HG03439 (cell line): ENCODE data around the gene KLHDC4.
"Not testable (repeated sequence)": the region's sequence is repeated elsewhere in the genome, so short reads cannot be mapped to it uniquely, and the experiment has no call there.

Source experiments
- ATAC-seq: cut with Tn5 transposase; IDR thresholded peaks from one replicate; pipeline ENCODE4 v1.9.1; 2021; ENCODE audit warnings: mild to moderate bottlenecking, moderate library complexity; ENCODE audit not compliant: unreplicated experiment

Gene KLHDC4

DNA sequence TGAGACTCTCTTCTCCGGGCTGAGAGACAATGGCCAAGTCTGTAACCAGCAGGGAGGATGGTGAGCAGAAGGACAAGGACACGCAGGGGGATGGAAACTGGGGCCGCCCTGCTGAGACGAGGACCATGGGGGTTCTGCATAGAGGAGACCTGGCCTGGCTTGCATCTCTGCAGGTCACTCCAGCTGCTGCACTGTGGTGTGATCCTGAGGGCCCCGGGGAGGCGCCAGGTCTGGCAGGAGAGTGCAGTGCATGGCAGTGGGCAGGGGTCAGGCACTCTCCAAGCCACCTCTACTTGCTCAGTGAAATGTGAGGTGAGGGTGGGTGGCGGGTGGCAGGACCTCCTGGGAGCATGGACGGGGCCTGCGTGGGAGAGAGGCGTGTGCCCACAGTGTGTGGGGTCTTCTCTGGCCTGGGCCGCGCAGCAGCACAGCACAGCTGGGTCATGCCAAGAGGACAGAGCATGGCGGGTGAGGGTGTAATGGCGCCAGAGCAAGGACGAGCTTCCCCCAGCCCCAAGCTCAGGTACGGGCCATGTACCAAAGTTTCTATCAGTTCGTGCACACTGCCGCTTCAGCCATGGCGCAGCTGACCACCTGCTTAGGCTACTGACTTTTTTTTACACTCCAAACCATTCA lies 43.1 kb downstream of the KLHDC4 start:
- ATAC-seq, result no peak

DNA sequence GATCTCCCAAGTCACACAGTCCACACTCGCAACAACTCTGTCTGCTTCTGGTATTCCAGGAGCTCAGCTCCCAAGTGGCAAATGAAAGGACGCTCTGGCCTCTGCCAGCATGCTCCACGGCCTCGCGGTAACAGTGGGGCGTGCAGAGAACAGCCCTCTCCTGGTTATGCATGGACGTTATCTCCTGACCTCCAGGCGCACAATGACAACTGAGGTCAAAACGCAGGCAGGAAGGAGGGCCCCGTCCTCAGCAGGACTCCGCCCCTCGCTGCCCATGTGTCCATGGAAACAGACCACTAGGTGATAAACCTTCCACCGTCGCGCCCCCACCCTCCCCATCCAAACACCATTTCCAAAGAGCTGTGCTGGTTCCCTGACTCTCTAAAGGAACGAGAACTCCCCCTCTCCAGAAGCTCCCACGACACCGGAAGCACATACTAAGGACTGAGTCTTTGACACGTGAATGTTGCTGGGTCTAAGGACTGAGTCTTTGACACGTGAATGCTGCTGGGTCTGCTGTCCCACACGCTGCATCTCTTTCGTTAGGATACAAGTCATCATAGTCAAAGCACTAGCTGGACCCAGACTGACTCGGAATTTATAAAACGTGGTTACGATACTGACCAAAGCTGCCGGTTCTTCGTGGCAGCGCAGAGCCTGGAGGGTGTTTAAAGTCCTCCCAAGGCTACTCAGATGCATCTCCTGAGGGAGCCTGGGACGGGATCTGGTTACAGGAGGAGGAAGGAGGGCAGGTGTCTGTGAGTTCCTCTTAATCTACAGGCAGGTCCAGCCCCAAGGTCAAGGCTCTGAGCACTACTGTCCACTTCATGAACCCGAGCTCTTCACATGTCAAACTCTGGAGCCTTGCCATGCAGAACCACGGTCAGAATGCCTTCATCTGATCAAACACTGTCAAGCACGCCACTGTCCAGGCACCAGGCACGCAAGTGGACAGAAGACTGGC lies 43.9 kb downstream of the KLHDC4 start:
- no peak for ATAC-seq

DNA sequence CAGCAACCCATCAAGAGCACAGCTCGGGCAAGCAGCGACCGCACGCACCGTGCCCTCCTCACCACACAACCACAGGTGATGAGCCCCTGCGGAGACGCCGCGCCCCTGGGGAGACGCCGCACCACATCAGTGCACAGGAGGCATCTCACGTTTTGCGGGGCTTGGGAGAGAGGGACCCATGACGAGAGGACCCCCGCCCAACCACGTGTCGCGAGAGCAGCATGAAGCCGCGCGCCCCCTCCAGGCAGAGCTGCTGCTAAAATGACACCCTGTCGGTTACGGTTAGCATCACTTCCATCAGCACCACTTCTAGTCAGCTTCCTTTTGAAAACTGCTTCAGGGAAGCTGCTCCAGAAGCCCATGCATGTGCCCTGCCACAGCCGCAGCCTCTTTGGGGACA lies 45.3 kb downstream of the KLHDC4 start:
- ATAC-seq, result no peak

DNA sequence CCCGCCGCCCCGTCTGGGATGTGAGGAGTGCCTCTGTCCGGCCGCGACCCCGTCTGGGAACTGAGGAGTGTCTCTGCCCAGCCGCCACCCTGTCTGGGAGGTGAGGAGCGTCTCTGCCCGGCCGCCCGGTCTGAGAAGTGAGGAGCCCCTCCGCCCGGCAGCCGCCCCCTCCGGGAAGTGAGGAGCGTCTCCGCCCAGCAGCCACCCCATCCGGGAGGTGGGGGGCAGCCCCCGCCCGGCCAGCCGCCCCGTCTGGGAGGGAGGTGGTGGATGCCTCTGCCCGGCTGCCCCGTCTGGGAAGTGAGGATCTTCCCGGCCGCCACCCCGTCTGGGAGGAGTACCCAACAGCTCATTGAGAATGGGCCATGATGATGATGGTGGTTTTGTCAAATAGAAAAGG lies 47.0 kb downstream of the KLHDC4 start:
- ATAC-seq, result not testable (repeated sequence)

DNA sequence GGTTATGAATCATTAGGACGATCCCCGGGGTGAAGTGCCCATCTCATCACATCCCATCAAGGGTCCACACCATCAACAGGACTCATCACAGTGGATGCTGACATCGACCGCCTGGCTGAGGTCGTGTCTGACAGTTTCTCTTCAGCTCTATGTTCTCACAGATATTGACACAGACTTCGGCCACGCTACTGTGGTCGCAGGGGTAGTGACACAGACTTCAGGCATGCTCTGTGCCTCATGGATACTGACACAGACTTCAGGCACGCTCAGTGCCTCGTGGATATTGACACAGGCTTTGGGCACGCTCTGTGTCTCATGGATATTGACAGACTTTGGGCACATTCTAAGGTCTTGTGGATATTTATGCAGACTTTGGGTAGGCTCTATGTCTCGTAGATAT lies 50.1 kb downstream of the KLHDC4 start:
- ATAC-seq, result no peak

DNA sequence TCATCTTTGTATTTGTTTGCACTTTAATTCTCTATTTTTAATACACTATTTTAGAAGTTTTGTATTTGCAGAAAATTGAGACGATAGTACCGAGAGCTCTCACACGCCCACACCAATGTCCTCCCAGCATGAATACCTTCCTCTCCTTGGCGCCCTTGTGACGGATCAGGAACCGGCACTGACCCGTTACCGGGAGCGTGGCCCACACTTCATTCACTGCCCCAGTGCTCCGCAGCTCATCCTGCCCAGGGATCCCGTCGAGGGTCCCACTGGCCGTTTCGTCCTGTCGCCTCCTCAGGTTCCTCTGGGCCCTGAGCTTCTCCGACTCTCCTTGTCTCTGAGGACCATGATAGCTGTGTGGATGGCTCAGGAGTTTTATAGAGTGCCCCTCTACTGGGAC lies 50.6 kb downstream of the KLHDC4 start:
- ATAC-seq, result no peak

DNA sequence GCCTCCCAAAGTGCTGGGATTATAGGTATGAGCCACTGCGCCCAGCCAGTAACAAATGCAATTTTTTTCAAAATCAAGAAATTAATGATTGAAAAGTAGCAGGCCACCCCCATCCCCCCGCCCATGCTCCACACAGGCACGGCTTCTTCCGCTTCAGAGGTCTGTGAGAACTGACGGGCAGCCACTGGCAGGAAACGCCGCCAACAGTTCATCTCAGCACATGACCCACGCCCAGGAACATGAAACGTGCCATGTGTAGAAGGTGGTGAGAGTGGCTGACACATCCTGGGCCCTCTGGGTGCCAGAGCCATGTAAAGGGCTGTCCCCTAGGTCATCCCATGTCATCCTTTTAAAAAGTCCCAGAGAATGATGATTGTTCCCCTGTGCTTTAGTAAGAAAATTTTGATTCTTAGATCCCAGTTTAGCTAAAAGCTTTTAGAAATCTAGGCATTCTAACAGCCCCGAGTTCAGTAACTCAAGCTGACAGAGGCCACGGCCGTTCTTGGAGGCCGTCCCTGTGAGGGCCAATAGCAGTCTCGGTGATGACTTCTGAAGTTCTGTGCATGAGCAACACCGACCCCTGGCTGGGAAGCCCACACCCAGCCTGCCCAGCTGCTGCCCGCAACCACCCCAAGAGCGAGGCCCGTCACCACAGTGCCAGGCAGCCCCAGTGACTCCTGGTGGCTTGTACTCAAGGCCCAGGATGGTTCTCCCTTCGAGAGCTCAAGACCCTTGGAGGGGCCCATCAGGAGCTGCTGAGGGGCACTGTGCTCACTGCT lies 52.1 kb downstream of the KLHDC4 start:
- ATAC-seq, result no peak

DNA sequence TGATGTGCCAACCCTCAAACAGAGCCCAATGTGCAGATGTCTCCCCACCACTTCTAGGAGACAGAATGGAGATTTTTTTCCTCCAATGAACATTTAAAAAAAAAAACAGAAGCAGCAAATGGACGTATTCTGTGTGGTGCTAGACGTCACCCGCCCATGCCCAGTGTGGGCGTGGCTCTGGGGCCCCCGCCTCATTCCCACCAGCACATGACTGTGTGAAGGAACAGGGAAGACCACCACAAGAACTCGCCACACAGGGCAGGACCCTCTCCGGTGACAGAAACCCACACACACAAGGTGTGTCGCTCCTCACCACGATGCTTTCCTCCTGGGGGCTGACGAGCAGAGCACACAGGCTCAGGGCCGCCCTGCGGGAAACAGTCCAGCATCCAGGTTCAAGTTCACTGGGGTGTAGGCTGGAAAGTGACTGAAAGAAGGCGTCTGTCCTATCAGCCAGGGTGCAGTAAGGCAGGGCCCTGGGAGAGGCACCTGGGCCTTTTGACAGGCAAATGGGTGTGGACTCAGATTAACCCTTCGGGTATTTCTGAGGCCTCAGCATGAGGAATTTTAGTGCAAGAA lies 53.5 kb downstream of the KLHDC4 start:
- ATAC-seq, result no peak

DNA sequence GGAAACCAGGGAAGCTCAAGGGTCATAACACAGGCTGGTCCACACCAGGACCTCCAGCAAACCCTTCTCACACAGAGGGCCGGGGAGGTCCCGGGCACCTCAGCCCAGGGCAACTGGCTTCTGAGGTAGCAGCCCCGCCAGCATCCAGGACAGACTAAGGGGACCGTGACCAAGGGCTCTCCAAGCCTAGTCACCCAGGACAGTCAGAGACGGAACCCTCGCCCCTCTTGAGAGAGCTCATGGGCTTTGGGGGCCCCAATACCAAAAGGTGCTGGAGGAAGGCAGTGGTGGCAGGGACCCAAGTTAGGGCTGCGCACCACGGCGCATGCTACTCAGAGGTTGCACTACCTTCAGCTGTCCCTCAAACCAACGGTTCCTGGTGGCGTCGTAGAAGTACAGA lies 54.9 kb downstream of the KLHDC4 start:
- ATAC-seq, result no peak

DNA sequence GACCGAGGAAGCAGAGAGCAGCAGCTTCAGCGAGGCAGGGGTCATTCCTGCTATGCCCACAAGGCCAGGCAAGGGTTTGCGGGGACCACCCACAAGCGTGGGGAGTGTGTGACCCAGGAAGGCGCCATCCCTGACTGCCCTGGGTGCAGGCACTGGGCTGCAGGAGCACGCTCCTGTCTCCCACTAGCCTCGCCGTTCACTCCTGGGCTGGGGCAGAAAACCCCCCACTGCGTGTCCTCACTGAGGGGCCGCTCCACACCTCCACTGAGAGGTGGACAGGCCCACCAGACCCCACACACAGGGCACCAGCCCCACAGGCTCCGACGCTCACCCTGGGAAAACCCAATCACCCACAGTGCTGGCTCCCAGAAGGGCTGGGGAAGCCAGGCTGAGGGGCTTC lies 56.1 kb downstream of the KLHDC4 start:
- no peak for ATAC-seq

DNA sequence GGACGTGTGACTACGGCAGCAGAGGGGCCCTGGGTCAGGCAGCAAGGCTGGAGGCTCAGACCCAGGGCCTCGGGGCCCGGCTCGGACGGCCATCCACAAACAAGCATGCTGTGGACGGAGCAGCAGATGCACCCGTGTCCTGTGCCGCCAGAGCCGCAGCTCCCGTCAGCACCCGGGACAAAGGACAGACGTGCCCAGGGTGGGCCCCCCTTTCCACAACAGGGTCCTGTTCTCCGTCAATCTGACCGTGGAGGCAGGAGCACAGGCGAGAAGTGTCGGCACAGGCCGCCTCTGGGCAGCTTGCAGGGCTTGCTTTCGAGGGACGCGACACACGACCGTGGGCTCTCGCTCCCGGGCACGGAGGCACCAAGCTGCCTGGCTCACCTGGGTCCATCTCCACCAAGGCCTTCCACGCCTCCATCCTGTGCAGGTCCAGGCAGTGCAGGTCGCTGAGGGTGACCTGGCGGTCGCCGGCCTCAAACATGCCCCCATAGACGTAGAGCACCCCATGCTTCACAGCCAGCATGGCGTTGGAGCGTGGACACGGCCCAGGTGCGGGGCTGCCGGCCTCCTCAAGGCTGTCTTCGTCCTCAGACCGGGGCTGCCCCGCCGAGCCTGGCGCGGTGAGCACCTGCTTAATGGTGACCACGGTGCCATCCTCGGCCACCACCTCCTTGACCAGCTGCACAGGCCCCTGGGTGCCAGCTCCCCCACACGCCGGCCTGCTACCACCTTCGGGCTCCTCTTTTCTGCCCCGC lies 56.7 kb downstream of the KLHDC4 start:
- no peak for ATAC-seq

DNA sequence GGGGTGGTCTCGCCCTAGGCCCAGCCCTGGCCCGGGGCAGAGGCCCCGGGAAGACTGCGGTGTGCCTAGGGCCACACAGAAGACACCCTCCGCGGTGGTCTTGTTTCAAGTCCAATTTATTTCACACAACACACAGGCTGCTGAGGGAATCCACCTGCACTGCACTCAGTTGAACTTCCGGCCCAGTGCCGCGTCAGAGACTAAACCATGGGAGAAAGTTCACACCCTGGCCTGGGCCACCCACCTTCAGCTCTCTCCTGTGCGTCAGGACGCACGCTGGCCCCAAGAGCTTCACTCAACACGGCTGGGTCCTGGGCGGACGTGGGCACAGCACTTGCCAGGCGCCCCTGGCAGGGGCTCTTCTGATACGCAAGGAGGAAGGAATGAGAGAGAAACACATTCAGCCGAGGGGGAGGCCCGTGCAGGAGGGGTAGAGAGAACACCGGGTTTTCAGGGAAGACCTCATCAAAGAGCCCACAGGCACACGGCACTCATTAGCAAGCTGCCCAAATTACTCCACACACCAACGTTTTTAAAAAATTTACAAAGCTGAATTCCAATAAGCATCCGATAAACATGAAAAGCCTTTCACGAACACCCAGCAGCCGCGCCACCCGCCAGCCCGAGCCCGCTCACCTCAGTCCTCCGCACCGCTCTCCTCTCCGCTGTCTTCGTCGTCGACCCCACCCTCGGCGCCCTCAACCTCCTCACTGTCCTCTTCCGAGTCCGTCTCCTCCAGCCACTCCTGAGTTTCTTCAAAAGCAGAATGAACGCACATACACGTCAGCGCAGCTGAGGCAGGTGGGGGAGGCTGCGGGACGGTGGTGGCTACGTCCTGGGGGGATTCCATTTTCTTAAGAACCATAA lies 57.8 kb downstream of the KLHDC4 start:
- no peak for ATAC-seq

DNA sequence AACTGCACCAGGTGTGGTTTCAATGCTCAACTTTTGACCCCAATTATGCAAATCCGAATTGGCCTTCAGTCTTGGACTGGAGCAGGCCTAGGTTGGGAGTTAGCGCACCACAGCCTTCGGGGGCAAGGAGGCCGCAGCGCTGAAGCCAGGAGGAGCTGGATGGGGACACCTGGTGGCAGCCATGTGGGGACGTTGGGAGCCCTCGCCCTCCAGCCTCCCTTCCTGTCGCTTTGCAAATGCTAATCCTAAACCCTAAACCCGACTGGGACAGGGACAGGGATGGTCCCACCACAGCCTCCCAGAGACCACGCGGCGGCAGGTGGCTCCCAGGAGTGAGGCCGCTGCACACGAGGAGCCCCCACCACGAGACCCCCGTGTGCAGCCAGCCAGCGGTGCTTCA lies 58.7 kb downstream of the KLHDC4 start:
- ATAC-seq, result no peak

DNA sequence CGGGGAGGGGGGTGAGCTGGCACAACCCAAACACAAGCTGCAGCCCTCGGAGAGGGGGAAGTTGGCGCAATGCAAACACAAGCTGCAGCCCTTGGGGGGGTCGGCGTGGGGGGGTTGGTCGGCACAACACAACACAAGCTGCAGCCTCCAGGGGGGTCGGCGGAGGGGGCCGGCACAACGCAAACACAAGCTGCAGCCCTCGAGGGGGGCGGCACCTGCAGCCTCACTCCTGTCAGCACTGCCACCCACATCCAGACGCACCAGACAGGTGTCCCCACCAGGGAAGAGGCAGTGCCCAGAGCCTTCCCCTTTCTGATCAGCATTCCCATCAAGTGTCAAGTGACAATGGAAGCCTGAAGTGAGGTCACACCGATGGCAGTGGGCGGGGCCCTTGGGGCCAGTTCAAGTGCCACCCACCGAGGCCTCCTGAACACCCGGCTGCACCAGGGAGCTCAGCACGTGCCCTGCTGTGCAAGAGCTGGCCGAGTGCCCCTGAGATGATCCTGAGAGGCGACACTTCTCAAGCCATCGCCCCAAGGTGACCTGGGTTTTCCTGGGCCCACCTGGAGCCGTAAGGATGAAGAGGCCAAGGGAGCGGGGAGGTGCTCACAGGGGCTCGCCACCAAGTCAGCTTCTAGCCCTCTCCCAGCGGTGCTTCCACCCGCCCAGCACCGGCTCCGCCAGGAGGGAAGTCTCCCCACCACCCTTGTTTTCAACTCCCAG lies 59.3 kb downstream of the KLHDC4 start:
- ATAC-seq, result no peak

DNA sequence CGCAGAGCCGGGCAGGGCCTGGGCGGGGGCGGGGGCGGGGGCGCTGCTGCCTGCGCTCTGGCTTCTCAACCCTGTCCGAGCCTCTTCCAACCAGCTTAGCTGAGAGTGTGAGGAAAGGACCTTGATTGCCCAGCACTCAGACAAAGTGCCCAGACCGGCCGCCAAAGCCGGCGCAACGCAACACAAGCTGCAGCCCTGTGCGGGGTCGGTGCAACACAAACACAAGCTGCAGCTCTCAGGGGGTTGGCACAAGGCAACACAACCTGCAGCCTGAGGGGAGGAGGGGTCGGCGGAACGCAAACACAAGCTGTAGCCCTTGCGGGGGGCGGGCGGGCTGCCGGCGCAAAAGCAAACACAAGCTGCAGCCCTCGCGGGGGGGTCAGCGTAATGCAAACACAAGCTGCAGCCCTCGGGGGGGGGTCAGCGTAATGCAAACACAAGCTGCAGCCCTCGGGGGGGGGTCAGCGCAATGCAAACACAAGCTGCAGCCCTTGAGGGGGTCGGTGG lies 60.0 kb downstream of the KLHDC4 start:
- ATAC-seq, result no peak

DNA sequence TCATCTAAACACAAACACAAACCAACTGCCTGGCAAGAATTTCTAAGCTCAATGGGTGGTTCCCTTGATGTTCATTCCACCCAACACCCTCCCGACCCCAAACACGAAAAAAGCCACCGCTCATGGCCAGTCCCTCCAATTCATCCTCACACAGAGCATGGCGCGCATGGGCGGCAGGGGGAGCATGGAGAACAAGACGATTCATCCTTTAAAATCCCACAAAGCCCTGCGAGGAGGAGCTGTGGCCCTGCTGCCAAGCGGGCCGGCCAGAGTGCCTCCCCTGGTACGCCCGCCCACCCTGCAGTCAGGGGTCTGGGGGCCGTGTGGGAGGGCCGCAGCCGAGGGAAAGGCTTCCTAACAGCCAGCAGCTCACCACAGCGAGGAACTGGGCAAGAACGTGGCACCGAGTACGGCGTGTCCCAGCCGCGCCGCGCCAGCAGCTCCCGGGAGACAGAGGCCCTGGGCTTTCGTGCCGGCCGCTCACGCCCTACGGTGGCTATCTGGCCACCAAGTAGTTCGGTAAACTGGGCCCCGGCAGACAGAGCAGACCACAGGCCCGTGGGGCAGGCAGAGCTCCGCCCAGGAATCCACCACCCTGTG lies 60.9 kb downstream of the KLHDC4 start:
- no peak for ATAC-seq

DNA sequence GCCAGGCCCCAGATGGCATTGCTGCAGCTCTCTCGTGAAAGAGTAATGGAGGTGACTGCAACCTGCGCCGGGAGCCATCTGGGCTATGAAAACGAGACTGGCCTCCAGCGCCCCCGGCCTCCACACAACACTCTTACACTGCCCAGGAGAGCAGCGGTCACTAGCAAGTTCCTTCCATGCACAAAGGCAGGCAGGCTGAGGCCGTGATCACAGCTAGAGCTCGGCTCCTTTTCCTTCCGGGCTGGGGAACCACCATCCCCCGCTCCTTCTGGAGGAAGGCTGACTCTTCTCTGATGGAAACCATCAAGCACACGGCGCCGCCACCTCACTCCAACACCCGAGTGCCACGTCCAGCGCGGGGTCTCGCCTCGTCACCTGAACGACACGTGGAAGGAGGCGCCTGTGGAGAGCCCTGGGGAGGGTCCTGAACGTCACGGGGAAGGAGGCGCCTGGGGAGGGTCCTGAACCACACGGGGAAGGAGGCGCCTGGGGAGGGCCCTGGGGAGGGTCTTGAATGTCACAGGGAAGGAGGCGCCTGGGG lies 61.9 kb downstream of the KLHDC4 start:
- no peak for ATAC-seq

DNA sequence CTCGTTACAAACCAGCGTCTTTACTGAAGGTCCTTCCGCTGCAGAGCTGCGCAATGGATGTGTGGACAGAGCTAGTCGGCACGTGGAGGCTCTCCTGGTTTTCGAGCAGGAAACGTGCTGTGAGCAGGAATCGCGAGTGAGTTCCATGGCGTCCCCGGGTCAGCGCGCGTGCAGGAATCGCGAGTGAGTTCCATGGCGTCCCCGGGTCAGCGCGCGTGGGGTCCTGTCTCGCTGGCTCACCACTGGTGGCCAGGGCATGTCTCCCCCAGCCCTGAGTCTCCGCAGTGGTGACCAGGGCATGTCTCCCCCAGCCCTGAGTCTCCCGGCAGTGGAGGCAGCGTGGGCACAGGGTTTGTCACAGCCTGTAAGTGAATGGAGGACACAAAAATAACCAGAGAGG lies 62.7 kb downstream of the KLHDC4 start:
- ATAC-seq, result no peak
